Omental fat pad (tissue), 4 donors: ENCODE results near the gene SNAP91. TPM values are rescaled to one million over a fixed set of nuclear protein-coding genes. Genes with fewer than 3 reads are reported as not detected.
"Not testable (repeated sequence)": the region's sequence is repeated elsewhere in the genome, so short reads cannot be mapped to it uniquely, and the experiment has no call there.

ENCODE experiments used
- ATAC-seq: fragments of 150-250 bp; one replicate; pipeline ENCODE4 v1.9.1; 2016; ENCODE audit warnings: mild to moderate bottlenecking, moderate library complexity; ENCODE audit not compliant: low FRiP score
- DNase-seq: peaks from one replicate; pipeline ENCODE4 v3.0.0-alpha.2; 2019; ENCODE audit warnings: low spot score
- CTCF ChIP-seq, 3 donors: fragments of 450-650 bp; IDR thresholded peaks; one replicate each; pipeline ENCODE4 v1.5.1; 2016 to 2017; ENCODE audit warnings: antibody characterized with exemption in 3 of 3, mild to moderate bottlenecking in 3 of 3, moderate library complexity in 2 of 3
- total RNA-seq, 4 donors: library from RNA; depleted of rRNA; stranded (reverse); fragments of >200 nt; gene quantifications; one replicate each; pipeline ENCODE4 v1.1.0, GENCODE V29; 2016

SNAP91 gene
- total RNA-seq, 4 donors from 2014 or later, result 0.13 to 1.6 (median 0.28) TPM; not detected in 1

GRCh38 chr6:83592770-83593394 is 116.0 kb downstream of the SNAP91 start:
- no peak for TF ChIP-seq CTCF (IDR thresholded peaks at IDR 0.05)
- DNase-seq (no peak), ATAC-seq (no peak)

- DNase-seq (no peak), ATAC-seq (no peak)
- no peak for TF ChIP-seq CTCF (IDR thresholded peaks at IDR 0.05)
Observed at GRCh38 chr6:83590416-83590815, 118.5 kb downstream of the SNAP91 start.

GRCh38 chr6:83589076-83589475 is 119.8 kb downstream of the SNAP91 start:
- ATAC-seq, result no peak
- DNase-seq, result no peak

GRCh38 chr6:83578057-83578456 is 130.8 kb downstream of the SNAP91 start:
- ATAC-seq (no peak), DNase-seq (no peak)
- TF ChIP-seq CTCF (IDR thresholded peaks at IDR 0.05), result no peak

More at GRCh38 chr6:83589076-83589475, 119.8 kb downstream of the SNAP91 start:
- no peak for TF ChIP-seq CTCF (IDR thresholded peaks at IDR 0.05)

- TF ChIP-seq CTCF (IDR thresholded peaks at IDR 0.05), result no peak
- ATAC-seq, result no peak
- no peak for DNase-seq
Observed at GRCh38 chr6:83574783-83575182, 134.1 kb downstream of the SNAP91 start.

GRCh38 chr6:83571663-83572185 is 137.2 kb downstream of the SNAP91 start:
- ATAC-seq, DNase-seq: not testable (repeated sequence)

GRCh38 chr6:83558975-83559374 is 149.9 kb downstream of the SNAP91 start:
- ATAC-seq (no peak), DNase-seq (no peak)
- no peak for TF ChIP-seq CTCF (IDR thresholded peaks at IDR 0.05)
